IMR-90 (cell line): ENCODE measurements around the gene TAAR9. TPM values are rescaled to one million over a fixed set of nuclear protein-coding genes. Genes with fewer than 3 reads are reported as not detected.

ENCODE experiments used
- ATAC-seq: fragments of 200-7000 bp; cut with Tn5 transposase; 2 replicates; pipeline ENCODE4 v1.9.1; 2020; ENCODE audit warnings: low read depth, mild to moderate bottlenecking, moderate library complexity
- BruUV-seq: library from RNA; stranded (reverse); fragments of 400-500 nt; replicated peaks from 2 replicates; lab custom pipeline; 2021; lab: Mats Ljungman, UMichigan
- CTCF ChIA-PET: fragments of 300-600 bp; formaldehyde crosslinking; extraction: SDS; loops from one replicate; lab custom pipeline; 2021; ENCODE audit warnings: antibody characterized with exemption; lab: Yijun Ruan, JAX
- POLR2A ChIA-PET: fragments of 300-600 bp; sonication (Branson Sonifier 250); formaldehyde crosslinking; loops from one replicate; lab custom pipeline; 2022; ENCODE audit warnings: antibody characterized with exemption; ENCODE audit not compliant: unreplicated experiment; lab: Charles Lee
- DNase-seq: peaks from one replicate; pipeline ENCODE4 v3.0.0; 2013
- H2AFZ ChIP-seq: replicated peaks from 2 replicates; pipeline ENCODE3; 2013; ENCODE audit warnings: low read length, mild to moderate bottlenecking; ENCODE audit not compliant: poor library complexity
- H2AK5ac ChIP-seq: 2 replicates; pipeline ENCODE4 v1.6.1; 2013; ENCODE audit warnings: low read depth, low read length, inconsistent platforms
- H2AK9ac ChIP-seq: replicated peaks from 2 replicates; pipeline ENCODE3; 2013; ENCODE audit warnings: mild to moderate bottlenecking, low read depth, low read length, moderate library complexity; ENCODE audit not compliant: poor library complexity
- H2BK120ac ChIP-seq: 2 replicates; pipeline ENCODE4 v1.6.1; 2013; ENCODE audit warnings: low read depth, low read length, inconsistent platforms
- H2BK15ac ChIP-seq: 3 replicates; pipeline ENCODE4 v1.6.1; 2013; ENCODE audit warnings: low read depth, low read length, inconsistent platforms
- H2BK20ac ChIP-seq: 2 replicates; pipeline ENCODE4 v1.6.1; 2013; ENCODE audit warnings: low read depth, mild to moderate bottlenecking, inconsistent platforms, low read length, moderate library complexity
- H2BK5ac ChIP-seq: 2 replicates; pipeline ENCODE4 v1.6.1; 2013; ENCODE audit warnings: mild to moderate bottlenecking, low read depth, low read length, inconsistent platforms; ENCODE audit not compliant: poor library complexity, severe bottlenecking
- H3K14ac ChIP-seq: replicated peaks from 2 replicates; pipeline ENCODE4 v1.6.1; 2013; ENCODE audit warnings: low read depth, low read length, inconsistent platforms
- H3K18ac ChIP-seq: 2 replicates; pipeline ENCODE4 v1.6.1; 2013; ENCODE audit warnings: low read depth, low read length, control low read depth
- H3K23ac ChIP-seq: 2 replicates; pipeline ENCODE4 v1.6.1; 2013; ENCODE audit warnings: low read depth, low read length, inconsistent platforms
- H3K27ac ChIP-seq: 2 replicates; pipeline ENCODE4 v1.5.1; 2013; ENCODE audit warnings: mild to moderate bottlenecking, control low read depth, low read length; ENCODE audit not compliant: insufficient read depth
- H3K27me3 ChIP-seq: 2 replicates; pipeline ENCODE4 v1.6.1; 2013; ENCODE audit warnings: low read length; ENCODE audit not compliant: control insufficient read depth, insufficient read depth
- H3K36me3 ChIP-seq: 2 replicates; pipeline ENCODE4 v1.6.1; 2013; ENCODE audit warnings: low read length, mixed read lengths; ENCODE audit not compliant: control insufficient read depth, insufficient read depth
- H3K4ac ChIP-seq: 2 replicates; pipeline ENCODE4 v1.6.1; 2013; ENCODE audit warnings: low read depth, low read length, inconsistent platforms
- H3K4me1 ChIP-seq: 2 replicates; pipeline ENCODE4 v1.6.1; 2013; ENCODE audit warnings: low read length, mixed read lengths; ENCODE audit not compliant: control insufficient read depth, insufficient read depth
- H3K4me2 ChIP-seq: 2 replicates; pipeline ENCODE4 v1.6.1; 2013; ENCODE audit warnings: low read depth, mild to moderate bottlenecking, control low read depth, low read length, moderate library complexity
- H3K4me3 ChIP-seq: 2 replicates; pipeline ENCODE4 v1.5.1; 2013; ENCODE audit warnings: low read depth, mild to moderate bottlenecking, control low read depth, low read length, moderate library complexity; ENCODE audit not compliant: insufficient read depth
- H3K56ac ChIP-seq: 2 replicates; pipeline ENCODE4 v1.6.1; 2013; ENCODE audit warnings: low read length, inconsistent platforms; ENCODE audit not compliant: insufficient read depth; ENCODE audit errors: extremely low read depth
- H3K79me1 ChIP-seq, 2 experiments: 2 replicates each; pipeline ENCODE4 v1.6.1; 2013; ENCODE audit warnings: low read length in 2 of 2, inconsistent platforms in 1 of 2, low read depth in 1 of 2
- H3K9ac ChIP-seq: 2 replicates; pipeline ENCODE4 v1.6.1; 2013; ENCODE audit warnings: low read depth, low read length, control low read depth
- H3K9me1 ChIP-seq: 2 replicates; pipeline ENCODE4 v1.6.1; 2013; ENCODE audit warnings: low read length, inconsistent platforms; ENCODE audit not compliant: insufficient read depth
- H3K9me3 ChIP-seq: 2 replicates; pipeline ENCODE4 v1.6.1; 2013; ENCODE audit warnings: low read length; ENCODE audit not compliant: control insufficient read depth, insufficient read depth
- H4K20me1 ChIP-seq: 2 replicates; pipeline ENCODE4 v1.6.1; 2013; ENCODE audit warnings: low read length, inconsistent platforms; ENCODE audit not compliant: insufficient read depth
- H4K5ac ChIP-seq: 2 replicates; pipeline ENCODE4 v1.6.1; 2013; ENCODE audit warnings: mild to moderate bottlenecking, low read depth, low read length, control low read depth
- H4K8ac ChIP-seq, 2 experiments: 2 replicates each; pipeline ENCODE4 v1.6.1; 2013; ENCODE audit warnings: low read depth in 2 of 2, low read length in 2 of 2, control low read depth in 1 of 2, inconsistent platforms in 1 of 2
- H4K91ac ChIP-seq: 2 replicates; pipeline ENCODE4 v1.6.1; 2013; ENCODE audit warnings: low read depth, low read length, inconsistent platforms; ENCODE audit not compliant: insufficient read depth
- BHLHE40 ChIP-seq: fragments of 150-350 bp; IDR thresholded peaks from 2 replicates; pipeline ENCODE4 v1.6.1; 2016; ENCODE audit warnings: mild to moderate bottlenecking, low read depth, low read length
- SMC3 ChIP-seq: fragments of 150-350 bp; IDR thresholded peaks from 2 replicates; pipeline ENCODE4 v1.6.1; 2016; ENCODE audit warnings: low read depth, mild to moderate bottlenecking, antibody characterized with exemption, low read length, moderate library complexity
- WGBS, 2 experiments: methylation state at CpG; one replicate each; pipeline versions ENCODE4 v1.1.5 to v1.1.7; 2013; ENCODE audit warnings: missing lambda C conversion rate in 2 of 2; ENCODE audit not compliant: insufficient read length in 1 of 2; ENCODE audit errors: extremely low coverage in 2 of 2; 5-methylcytosine and 5-hydroxymethylcytosine counted together
- dilution Hi-C: fragments of 300-500 bp; cut with HindIII; formaldehyde crosslinking; loops from one replicate; pipeline ENCODE4 v1.14.3; 2018; ENCODE audit warnings: low sequenced_read_pairs; ENCODE audit not compliant: unreplicated experiment
- in situ Hi-C: fragments of 300-500 bp; cut with MboI; formaldehyde crosslinking; loops from 3 replicates; pipeline ENCODE4 v1.14.3; 2019; ENCODE audit warnings: low sequenced_read_pairs, inconsistent platforms, mixed read lengths
- intact Hi-C: fragments of 100-400 bp; cut with micrococcal nuclease; formaldehyde crosslinking; loops from 2 replicates; pipeline ENCODE4 v1.10.0; 2022
- polyA plus RNA-seq, 3 experiments: library from polyadenylated mRNA; depleted of rRNA; stranded (reverse); fragments of >200 nt; gene quantifications; 2 replicates each; pipeline ENCODE4 v1.2.3, GENCODE V29; 2012; ENCODE audit warnings: low replicate concordance in 1 of 3
- total RNA-seq: library from RNA; depleted of rRNA; stranded (reverse); fragments of >200 nt; gene quantifications from 2 replicates; pipeline ENCODE4 v1.2.3, GENCODE V29; 2012

TAAR9 gene
- total and polyA plus RNA-seq, 2 of the 4 experiments (the other 2 are of a cell fraction), result not detected

- ChIA-PET CTCF (no interaction called here), POLR2A (no interaction called here)
- BruUV-seq, result no TSS peak
- H3K4ac ChIP-seq, result no peak overlapping the region
- no peak overlapping the region for H3K27ac ChIP-seq
- in situ Hi-C loops, result no loop called here
- 60% methylated on average over 1 of the region's 5 CpGs; no CpG with 5 or more reads in 1 of the 2 experiments for WGBS, 2 experiments
- no peak overlapping the region for H3K4me2 ChIP-seq
- no peaks in the 10 kb centered on the region for H3K9me1 ChIP-seq
- H2AK5ac ChIP-seq, result no peak overlapping the region
- intact Hi-C loops, result no loop called here
- H4K8ac ChIP-seq, result no peak overlapping the region
- no peak overlapping the region for H3K9ac ChIP-seq
- no peak overlapping the region for H2BK120ac ChIP-seq
- H3K18ac ChIP-seq, result no peak overlapping the region
- H3K4me1 ChIP-seq, result no peaks in the 10 kb centered on the region
- peaks cover 27% of the 10 kb centered on the region for H3K27me3 ChIP-seq
- H3K79me1 ChIP-seq, result no peaks in the 10 kb centered on the region
- no peak overlapping the region for H3K56ac ChIP-seq
- H3K9me3 ChIP-seq, result peaks cover 6% of the 10 kb centered on the region; the same call in 1 of the 2 replicates
- DNase-seq (no peak), ATAC-seq (no peak)
- H3K14ac ChIP-seq, result no peak overlapping the region
- H4K91ac ChIP-seq, result no peak overlapping the region
- no peak overlapping the region for H2BK15ac ChIP-seq
- TF ChIP-seq SMC3 (no peak), BHLHE40 (no peak)
- no peak overlapping the region for H2AFZ ChIP-seq
- no peak overlapping the region for H3K23ac ChIP-seq
- H2BK20ac ChIP-seq, result no peak overlapping the region
- no peak overlapping the region for H2AK9ac ChIP-seq
- H3K36me3 ChIP-seq, result no peaks in the 10 kb centered on the region
- H3K4me3 ChIP-seq, result no peak overlapping the region
- dilution Hi-C loops, result no loop called here
- H4K20me1 ChIP-seq, result no peaks in the 10 kb centered on the region
- H4K5ac ChIP-seq, result no peak overlapping the region
- H2BK5ac ChIP-seq, result no peak overlapping the region
These were observed 13.4 kb upstream of the TAAR9 start for GRCh38 chr6:132524646-132525045.
